ENCODE measurements around the gene PCCA. TPM values are rescaled to one million over a fixed set of nuclear protein-coding genes. Genes with fewer than 3 reads are reported as not detected.
A peak's percentile ranks its signal among the peaks of the same experiment; 100 is the strongest.

The PCCA gene
- total RNA-seq, 2 donors from 2014 or later, result 52.7 to 66.4 TPM

DNA sequence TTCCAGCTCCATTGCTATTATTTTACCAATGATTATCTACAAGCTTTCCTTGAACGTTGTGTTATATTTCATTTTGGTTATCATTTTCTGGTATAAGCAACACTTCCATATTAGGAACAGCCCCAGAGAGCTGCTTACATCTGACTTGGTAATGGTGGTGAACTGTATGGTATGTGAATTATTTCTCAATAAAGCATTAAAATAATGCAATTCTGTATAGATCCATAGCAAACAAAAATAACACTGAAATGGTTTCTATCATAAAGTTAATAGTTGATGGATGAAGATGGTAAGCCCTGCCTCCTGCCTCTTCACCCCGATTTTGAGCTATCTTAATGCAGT, 472.2 kb downstream of the PCCA start:
- H3K36me3 ChIP-seq, result no peaks in the 10 kb centered on the region
- 80% methylated on average over 2 of the region's 2 CpGs for WGBS

DNA sequence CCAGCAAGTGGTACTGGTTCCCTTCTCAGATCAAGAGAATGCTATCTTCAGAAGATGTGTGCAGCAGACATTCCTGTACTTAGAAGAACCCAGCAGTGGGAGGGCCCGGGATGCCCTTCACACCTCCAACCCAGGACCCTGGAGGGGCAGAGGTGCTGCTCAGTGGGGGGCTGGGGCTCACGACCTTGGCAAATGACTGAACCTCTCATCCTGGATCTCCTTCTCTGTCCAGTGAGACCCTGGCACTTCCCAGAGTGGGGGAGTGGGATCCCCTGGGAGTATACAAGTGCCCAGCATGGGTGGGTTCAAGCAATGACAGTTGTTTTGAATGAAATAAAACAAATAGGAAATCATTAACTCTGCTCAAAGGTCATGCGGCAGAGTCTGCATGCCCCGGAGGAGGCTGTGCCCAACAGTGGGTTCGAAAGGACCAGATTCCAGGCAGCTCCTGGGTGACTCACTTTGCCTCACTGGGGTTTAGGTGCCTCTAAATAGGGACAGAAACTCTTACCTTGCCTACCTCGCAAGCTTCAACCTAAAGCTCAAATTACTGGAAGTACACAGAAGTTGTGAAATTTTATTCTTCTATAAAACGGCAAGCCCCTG, 472.8 kb downstream of the PCCA start:
- TF ChIP-seq POLR2A (IDR thresholded peaks at IDR 0.05), result no peak
- TF ChIP-seq, protein P1, sequence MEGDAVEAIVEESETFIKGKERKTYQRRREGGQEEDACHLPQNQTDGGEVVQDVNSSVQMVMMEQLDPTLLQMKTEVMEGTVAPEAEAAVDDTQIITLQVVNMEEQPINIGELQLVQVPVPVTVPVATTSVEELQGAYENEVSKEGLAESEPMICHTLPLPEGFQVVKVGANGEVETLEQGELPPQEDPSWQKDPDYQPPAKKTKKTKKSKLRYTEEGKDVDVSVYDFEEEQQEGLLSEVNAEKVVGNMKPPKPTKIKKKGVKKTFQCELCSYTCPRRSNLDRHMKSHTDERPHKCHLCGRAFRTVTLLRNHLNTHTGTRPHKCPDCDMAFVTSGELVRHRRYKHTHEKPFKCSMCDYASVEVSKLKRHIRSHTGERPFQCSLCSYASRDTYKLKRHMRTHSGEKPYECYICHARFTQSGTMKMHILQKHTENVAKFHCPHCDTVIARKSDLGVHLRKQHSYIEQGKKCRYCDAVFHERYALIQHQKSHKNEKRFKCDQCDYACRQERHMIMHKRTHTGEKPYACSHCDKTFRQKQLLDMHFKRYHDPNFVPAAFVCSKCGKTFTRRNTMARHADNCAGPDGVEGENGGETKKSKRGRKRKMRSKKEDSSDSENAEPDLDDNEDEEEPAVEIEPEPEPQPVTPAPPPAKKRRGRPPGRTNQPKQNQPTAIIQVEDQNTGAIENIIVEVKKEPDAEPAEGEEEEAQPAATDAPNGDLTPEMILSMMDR (IDR thresholded peaks at IDR 0.05), result no peak
- TF ChIP-seq POLR2AphosphoS5 (IDR thresholded peaks at IDR 0.05), result no peak
- Histone ChIP-seq H3K36me3 (no peaks in the 10 kb centered on the region), H3K9me3 (no peaks in the 10 kb centered on the region), H3K27ac (no peak overlapping the region), H3K4me1 (replicated peaks) (no peaks in the 10 kb centered on the region), H3K4me3 (no peak overlapping the region), H3K27me3 (replicated peaks; ENCODE audit: insufficient read depth) (no peaks in the 10 kb centered on the region)
- no peak for DNase-seq (ENCODE audit: low spot score)
- 58% methylated on average over 7 of the region's 7 CpGs for WGBS
- intact Hi-C loops (cut with DNase I), result no loop called here

More for the DNA sequence above, 472.2 kb downstream of the PCCA start:
- no peaks in the 10 kb centered on the region for H3K27me3 ChIP-seq (replicated peaks; ENCODE audit: insufficient read depth)
- H3K4me1 ChIP-seq (replicated peaks), result no peaks in the 10 kb centered on the region
- no peak overlapping the region for H3K4me3 ChIP-seq
- TF ChIP-seq POLR2A (IDR thresholded peaks at IDR 0.05), result no peak
- TF ChIP-seq, protein P1 (IDR thresholded peaks at IDR 0.05), result no peak
- TF ChIP-seq POLR2AphosphoS5 (IDR thresholded peaks at IDR 0.05), result no peak
- peak overlapping the region in 1 of 2 donors; percentile 9 for H3K27ac ChIP-seq
- DNase-seq (ENCODE audit: low spot score), result no peak
- intact Hi-C loops (cut with DNase I), result no loop called here
- H3K9me3 ChIP-seq, result no peaks in the 10 kb centered on the region

DNA sequence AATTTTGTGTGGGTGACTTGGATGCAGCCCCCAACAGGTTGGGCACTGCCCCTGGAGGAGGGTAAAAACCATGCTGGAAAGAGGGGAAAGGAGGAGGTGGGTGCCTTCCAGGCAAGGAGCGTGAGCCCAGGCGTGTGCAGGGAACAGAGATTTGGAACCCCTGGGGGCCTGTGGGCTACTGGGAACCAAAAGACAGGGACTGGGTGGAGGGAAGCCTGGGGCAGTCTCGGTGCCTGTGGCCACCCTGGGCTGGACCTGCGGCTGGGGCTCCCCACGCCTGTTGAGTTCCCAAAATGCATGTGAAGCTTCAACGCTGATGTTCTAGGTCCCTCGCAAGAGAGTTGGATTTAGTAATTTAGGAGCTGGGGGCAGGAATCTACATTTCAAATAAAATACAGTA, 474.9 kb downstream of the PCCA start:
- no peak for TF ChIP-seq POLR2AphosphoS5 (IDR thresholded peaks at IDR 0.05)
- TF ChIP-seq POLR2A (IDR thresholded peaks at IDR 0.05), result no peak
- TF ChIP-seq, protein P1 (IDR thresholded peaks at IDR 0.05), result no peak
- 96% methylated on average over 7 of the region's 7 CpGs for WGBS
- Histone ChIP-seq H3K27me3 (replicated peaks; ENCODE audit: insufficient read depth) (no peaks in the 10 kb centered on the region), H3K27ac (no peak overlapping the region), H3K36me3 (no peaks in the 10 kb centered on the region), H3K4me3 (no peak overlapping the region), H3K4me1 (replicated peaks) (no peaks in the 10 kb centered on the region), H3K9me3 (no peaks in the 10 kb centered on the region)
- DNase-seq (ENCODE audit: low spot score), result no peak
- intact Hi-C loops (cut with DNase I), result no loop called here

DNA sequence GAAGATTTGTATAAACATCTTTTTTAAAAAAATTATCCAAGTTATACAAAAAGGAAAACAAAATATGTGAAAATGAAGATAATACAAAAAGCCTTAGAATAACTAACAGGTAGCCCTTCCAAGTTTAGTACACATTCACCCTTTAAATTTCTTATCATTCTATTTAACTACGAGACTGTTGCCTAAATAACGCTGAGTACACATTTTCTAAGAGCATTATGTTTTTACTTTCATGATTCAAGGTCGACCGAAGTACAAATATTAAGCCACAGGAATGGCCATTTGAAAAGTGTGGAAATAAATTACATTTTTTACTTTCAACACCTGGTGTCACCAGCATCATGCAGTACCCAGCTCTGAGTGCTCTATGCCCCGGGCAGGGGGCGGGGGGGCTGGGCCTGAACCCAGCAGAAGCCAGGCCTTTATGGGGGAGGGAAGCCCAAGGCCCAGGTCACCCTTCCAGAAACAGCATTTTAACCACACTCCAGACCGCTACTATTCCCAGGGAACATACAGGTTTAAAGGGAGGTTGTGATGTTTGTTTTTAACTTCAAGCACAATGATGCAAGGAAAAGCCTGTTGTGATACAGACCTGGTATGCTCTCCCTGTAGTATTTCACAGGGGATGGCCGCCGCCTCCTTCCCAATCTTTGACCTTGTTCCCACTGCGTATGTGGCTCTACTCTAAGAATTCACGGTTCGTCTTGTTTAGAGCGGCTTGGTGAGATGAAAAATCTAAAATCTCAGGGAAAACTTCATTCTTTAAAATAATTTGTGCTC, 475.7 kb downstream of the PCCA start:
- Histone ChIP-seq H3K36me3 (no peaks in the 10 kb centered on the region), H3K27me3 (replicated peaks; ENCODE audit: insufficient read depth) (no peaks in the 10 kb centered on the region), H3K4me3 (no peak overlapping the region), H3K4me1 (replicated peaks) (no peaks in the 10 kb centered on the region), H3K9me3 (no peaks in the 10 kb centered on the region), H3K27ac (no peak overlapping the region)
- 76% methylated on average over 13 of the region's 13 CpGs for WGBS
- no peak for TF ChIP-seq POLR2A (IDR thresholded peaks at IDR 0.05)
- TF ChIP-seq POLR2AphosphoS5 (IDR thresholded peaks at IDR 0.05), result no peak
- TF ChIP-seq, protein P1 (IDR thresholded peaks at IDR 0.05), result no peak
- no peak for DNase-seq (ENCODE audit: low spot score)
- intact Hi-C loops (cut with DNase I), result no loop called here

DNA sequence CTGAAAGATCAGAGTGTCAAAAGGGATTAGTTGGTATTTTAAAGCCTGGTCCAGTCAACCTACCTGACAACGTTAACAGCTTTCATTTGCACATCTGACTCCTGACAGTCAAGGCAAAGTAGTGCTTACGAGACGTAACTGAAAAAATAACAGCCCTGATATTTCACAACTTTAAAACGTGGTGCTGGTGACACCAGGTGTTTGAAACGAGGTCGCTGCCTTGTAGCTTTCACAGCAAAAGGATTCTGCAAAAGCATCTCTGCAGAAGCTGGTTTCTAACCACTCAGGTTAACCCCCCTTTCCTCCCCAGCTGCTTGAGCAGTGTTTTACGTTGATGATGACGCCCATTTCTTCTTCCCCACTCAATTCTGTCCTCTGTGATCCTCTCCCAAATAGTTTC, 476.4 kb downstream of the PCCA start:
- TF ChIP-seq POLR2AphosphoS5 (IDR thresholded peaks at IDR 0.05), result no peak
- TF ChIP-seq, protein P1 (IDR thresholded peaks at IDR 0.05), result no peak
- H3K27me3 ChIP-seq (replicated peaks; ENCODE audit: insufficient read depth), result no peaks in the 10 kb centered on the region
- intact Hi-C loops (cut with DNase I), result no loop called here
- DNase-seq (ENCODE audit: low spot score), result no peak
- no peaks in the 10 kb centered on the region for H3K9me3 ChIP-seq
- no peak overlapping the region for H3K27ac ChIP-seq
- H3K36me3 ChIP-seq, result no peaks in the 10 kb centered on the region
- no peak overlapping the region for H3K4me3 ChIP-seq
- 74% methylated on average over 8 of the region's 8 CpGs for WGBS
- no peaks in the 10 kb centered on the region for H3K4me1 ChIP-seq (replicated peaks)

All from prostate gland (tissue), 2 donors.